Subcutaneous adipose tissue (tissue), 4 donors: Measurements from ENCODE around the gene CRIP2. TPM values are rescaled to one million over a fixed set of nuclear protein-coding genes. Genes with fewer than 3 reads are reported as not detected.

ENCODE experiments used
- CTCF ChIP-seq: fragments of 450-650 bp; IDR thresholded peaks from one replicate; pipeline ENCODE4 v1.5.1; 2016; ENCODE audit warnings: low read depth, mild to moderate bottlenecking, control low read depth, antibody characterized with exemption, moderate library complexity
- total RNA-seq, 4 donors: library from RNA; depleted of rRNA; stranded (reverse); fragments of >200 nt; gene quantifications; one replicate each; pipeline ENCODE4 v1.1.0, GENCODE V29; 2016

CRIP2 gene
- total RNA-seq, 4 donors from 2014 or later, result 24.1 to 84.0 (median 44.6) TPM

- no peak for TF ChIP-seq CTCF
These were observed 5.7 kb downstream of the CRIP2 start for GRCh38 chr14:105480199-105480746.

GRCh38 chr14:105480807-105481801 is 6.5 kb downstream of the CRIP2 start:
- no peak for TF ChIP-seq CTCF

GRCh38 chr14:105481886-105482457 is 7.4 kb downstream of the CRIP2 start:
- TF ChIP-seq CTCF, result no peak

GRCh38 chr14:105482486-105483110 is 8.0 kb downstream of the CRIP2 start:
- no peak for TF ChIP-seq CTCF

- no peak for TF ChIP-seq CTCF
These were observed 8.9 kb downstream of the CRIP2 start for GRCh38 chr14:105483300-105484068.

GRCh38 chr14:105484069-105484996 is 9.7 kb downstream of the CRIP2 start:
- TF ChIP-seq CTCF, result no peak
